ENCODE measurements around the gene TMEM167B. TPM values are rescaled to one million over a fixed set of nuclear protein-coding genes. Genes with fewer than 3 reads are reported as not detected.

The TMEM167B gene
- total RNA-seq, 3 donors from 2014 or later = 38.5 to 48.1 (median 45.9) TPM

DNA sequence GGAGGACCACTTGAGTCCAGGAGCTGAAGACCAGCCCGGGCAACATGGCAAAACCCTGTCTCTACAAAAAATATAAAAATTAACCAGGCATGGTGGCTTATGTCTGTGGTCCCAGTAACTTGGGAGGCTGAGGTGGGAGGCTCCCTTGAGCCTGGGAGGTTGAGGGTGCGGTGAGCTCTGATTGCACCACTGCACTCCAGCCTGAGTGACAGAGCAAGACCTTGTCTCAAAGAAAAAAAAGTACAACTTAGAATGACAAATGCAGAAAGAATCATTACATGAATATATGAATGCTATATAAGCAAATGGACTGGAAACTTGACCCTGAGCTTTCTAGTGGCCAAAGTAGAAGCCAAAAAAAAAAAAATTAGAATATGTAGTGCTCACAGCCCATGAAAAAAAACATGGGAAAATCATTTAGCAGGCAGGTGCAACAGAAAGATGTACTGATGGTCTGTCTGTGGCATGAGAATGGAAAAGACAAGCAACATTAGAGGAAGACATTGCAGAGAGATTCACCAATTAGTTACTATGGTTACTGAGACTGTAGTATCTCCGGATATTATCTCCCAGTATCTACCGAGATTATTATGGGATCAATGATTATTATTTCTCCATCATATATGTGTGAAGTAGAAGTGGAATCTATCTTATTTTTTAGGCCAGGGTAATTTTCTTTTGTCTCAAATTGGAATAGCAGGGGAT, 42.6 kb downstream of the TMEM167B start:
- ATAC-seq (no peak), DNase-seq (no peak)
- Histone ChIP-seq H3K4me1 (ENCODE audit: low read depth) (peaks cover 31% of the 10 kb centered on the region), H3K4me3 (no peak overlapping the region), H3K9me3 (no peaks in the 10 kb centered on the region), H3K36me3 (ENCODE audit: low read depth) (no peaks in the 10 kb centered on the region)
- intact Hi-C loops (cut with DNase I, micrococcal nuclease) = no loop called here
- TF ChIP-seq, protein P1, sequence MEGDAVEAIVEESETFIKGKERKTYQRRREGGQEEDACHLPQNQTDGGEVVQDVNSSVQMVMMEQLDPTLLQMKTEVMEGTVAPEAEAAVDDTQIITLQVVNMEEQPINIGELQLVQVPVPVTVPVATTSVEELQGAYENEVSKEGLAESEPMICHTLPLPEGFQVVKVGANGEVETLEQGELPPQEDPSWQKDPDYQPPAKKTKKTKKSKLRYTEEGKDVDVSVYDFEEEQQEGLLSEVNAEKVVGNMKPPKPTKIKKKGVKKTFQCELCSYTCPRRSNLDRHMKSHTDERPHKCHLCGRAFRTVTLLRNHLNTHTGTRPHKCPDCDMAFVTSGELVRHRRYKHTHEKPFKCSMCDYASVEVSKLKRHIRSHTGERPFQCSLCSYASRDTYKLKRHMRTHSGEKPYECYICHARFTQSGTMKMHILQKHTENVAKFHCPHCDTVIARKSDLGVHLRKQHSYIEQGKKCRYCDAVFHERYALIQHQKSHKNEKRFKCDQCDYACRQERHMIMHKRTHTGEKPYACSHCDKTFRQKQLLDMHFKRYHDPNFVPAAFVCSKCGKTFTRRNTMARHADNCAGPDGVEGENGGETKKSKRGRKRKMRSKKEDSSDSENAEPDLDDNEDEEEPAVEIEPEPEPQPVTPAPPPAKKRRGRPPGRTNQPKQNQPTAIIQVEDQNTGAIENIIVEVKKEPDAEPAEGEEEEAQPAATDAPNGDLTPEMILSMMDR (IDR thresholded peaks at IDR 0.05) = no peak

DNA sequence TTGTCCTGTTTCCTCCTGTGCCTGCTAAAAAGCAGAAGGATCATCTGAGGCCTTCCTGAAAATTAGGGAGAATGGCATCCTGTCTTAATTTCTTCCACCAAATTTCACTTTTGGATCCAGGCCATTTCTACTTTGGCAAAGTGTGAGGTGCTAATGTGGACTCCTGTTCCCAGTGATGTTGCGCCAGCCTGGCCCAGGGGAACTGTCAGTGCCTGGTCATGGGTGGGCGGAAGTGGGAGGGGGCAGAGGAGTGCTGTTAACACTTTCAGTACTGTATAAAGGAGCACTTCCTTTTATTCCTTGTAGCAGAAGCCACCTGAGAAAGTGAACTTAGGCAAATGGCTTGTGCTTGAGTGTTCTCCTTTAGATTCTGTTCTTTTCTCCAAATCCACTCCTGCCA, 43.3 kb downstream of the TMEM167B start:
- ATAC-seq (peak; percentile 37), DNase-seq (peak in 2 of 3 donors; percentile 59 to 78)
- H3K4me3 ChIP-seq = no peak overlapping the region
- H3K4me1 ChIP-seq (ENCODE audit: low read depth) = peaks cover 31% of the 10 kb centered on the region
- intact Hi-C loops (cut with DNase I, micrococcal nuclease) = no loop called here
- H3K9me3 ChIP-seq = no peaks in the 10 kb centered on the region
- TF ChIP-seq, protein P1 (IDR thresholded peaks at IDR 0.05) = no peak
- H3K36me3 ChIP-seq (ENCODE audit: low read depth) = no peaks in the 10 kb centered on the region

DNA sequence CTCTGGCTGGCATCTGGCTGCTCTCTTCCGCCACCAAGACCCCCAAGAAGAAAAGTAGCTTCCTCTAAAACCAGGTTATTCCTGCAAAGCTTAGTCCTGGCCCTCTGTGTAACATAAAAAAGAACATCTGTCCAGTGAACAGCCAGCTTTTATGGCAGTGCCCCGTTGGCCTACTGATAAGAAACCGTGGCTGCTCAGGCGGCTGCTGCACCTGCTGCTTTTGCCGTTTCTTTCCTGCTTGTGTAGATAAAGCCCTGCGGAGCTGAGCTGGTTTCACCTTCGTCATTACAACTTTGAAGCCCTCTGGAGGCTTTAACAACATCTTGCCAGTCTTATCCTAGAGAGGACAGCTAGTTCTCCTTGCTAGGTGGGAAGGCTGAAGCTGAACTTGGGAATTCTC, 43.9 kb downstream of the TMEM167B start:
- peaks cover 36% of the 10 kb centered on the region for H3K4me1 ChIP-seq (ENCODE audit: low read depth)
- intact Hi-C loops (cut with DNase I, micrococcal nuclease) = no loop called here
- DNase-seq (peak; percentile 78 to 84 (median 83)), ATAC-seq (peak; percentile 79)
- no peaks in the 10 kb centered on the region for H3K36me3 ChIP-seq (ENCODE audit: low read depth)
- no peak overlapping the region for H3K4me3 ChIP-seq
- H3K9me3 ChIP-seq = no peaks in the 10 kb centered on the region
- TF ChIP-seq, protein P1 (IDR thresholded peaks at IDR 0.05) = no peak

DNA sequence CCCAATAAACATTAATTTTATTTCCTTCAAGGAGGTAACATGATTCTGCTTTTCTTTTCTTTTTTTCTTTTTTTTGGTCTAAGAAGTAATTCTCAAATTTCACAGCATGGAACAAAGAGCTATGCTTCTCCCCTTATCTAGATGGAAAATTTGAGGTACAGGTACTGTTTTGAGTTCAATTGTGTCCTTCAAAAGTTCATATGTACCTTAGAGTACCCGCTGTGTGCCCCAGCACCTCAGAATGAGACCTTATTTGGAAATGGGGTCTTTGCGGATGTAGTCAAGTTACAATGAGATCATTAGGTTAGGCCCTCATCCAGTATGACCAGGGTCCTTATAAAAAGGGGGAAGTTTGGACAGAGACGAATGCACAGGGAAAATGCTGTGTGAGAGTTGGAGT, 45.4 kb downstream of the TMEM167B start:
- no peaks in the 10 kb centered on the region for H3K36me3 ChIP-seq (ENCODE audit: low read depth)
- TF ChIP-seq, protein P1 (IDR thresholded peaks at IDR 0.05) = no peak
- H3K4me3 ChIP-seq = no peak overlapping the region
- ATAC-seq (no peak), DNase-seq (no peak)
- H3K9me3 ChIP-seq = no peaks in the 10 kb centered on the region
- H3K4me1 ChIP-seq (ENCODE audit: low read depth) = peaks cover 36% of the 10 kb centered on the region
- intact Hi-C loops (cut with DNase I, micrococcal nuclease) = no loop called here

DNA sequence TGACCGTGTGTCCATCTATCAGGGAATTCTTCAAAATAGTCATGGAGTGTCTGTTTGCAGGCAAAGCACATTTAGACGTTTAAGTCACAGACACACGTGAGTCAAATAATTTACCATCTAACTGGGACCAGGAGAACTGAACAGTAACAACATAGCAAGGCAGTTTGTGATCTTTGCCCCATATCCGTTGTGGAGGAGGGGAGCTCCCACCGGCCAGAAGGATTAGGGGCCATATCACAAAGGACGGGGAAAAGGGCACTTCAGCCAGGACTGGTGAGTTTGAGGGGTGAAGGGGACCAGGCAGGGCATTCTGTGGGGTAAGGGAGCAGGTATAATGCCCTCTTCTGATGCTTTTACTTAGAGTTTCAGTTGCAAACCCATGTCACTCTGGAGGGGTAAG, 46.2 kb downstream of the TMEM167B start:
- Histone ChIP-seq H3K9me3 (no peaks in the 10 kb centered on the region), H3K4me1 (ENCODE audit: low read depth) (peaks cover 36% of the 10 kb centered on the region), H3K36me3 (ENCODE audit: low read depth) (no peaks in the 10 kb centered on the region), H3K4me3 (no peak overlapping the region)
- intact Hi-C loops (cut with DNase I, micrococcal nuclease) = no loop called here
- ATAC-seq (peak; percentile 21), DNase-seq (peak in 1 of 3 donors; percentile 62)
- TF ChIP-seq, protein P1 (IDR thresholded peaks at IDR 0.05) = no peak

All from mucosa of descending colon (tissue), 3 donors.